MM.1S (cell line): Measurements from ENCODE around the gene DMWD.

Experiments
- EZH2 ChIP-seq: fragments of 300-600 bp; sonication (generic); optimal IDR thresholded peaks from 2 replicates; pipeline ENCODE3; 2017; ENCODE audit warnings: low read depth, mild to moderate bottlenecking, antibody characterized with exemption, low read length, mixed read lengths
- EZH2phosphoT487 ChIP-seq: fragments of 300-600 bp; sonication (generic); IDR thresholded peaks from 2 replicates; pipeline ENCODE4 v1.6.1; 2018; ENCODE audit warnings: antibody characterized with exemption, low read length
- TF ChIP-seq, protein P1 (sequence below): fragments of 300-600 bp; sonication (generic); IDR thresholded peaks from 2 replicates; pipeline ENCODE4 v1.5.1; 2016; ENCODE audit warnings: antibody characterized with exemption, low read length, mixed read lengths

DNA sequence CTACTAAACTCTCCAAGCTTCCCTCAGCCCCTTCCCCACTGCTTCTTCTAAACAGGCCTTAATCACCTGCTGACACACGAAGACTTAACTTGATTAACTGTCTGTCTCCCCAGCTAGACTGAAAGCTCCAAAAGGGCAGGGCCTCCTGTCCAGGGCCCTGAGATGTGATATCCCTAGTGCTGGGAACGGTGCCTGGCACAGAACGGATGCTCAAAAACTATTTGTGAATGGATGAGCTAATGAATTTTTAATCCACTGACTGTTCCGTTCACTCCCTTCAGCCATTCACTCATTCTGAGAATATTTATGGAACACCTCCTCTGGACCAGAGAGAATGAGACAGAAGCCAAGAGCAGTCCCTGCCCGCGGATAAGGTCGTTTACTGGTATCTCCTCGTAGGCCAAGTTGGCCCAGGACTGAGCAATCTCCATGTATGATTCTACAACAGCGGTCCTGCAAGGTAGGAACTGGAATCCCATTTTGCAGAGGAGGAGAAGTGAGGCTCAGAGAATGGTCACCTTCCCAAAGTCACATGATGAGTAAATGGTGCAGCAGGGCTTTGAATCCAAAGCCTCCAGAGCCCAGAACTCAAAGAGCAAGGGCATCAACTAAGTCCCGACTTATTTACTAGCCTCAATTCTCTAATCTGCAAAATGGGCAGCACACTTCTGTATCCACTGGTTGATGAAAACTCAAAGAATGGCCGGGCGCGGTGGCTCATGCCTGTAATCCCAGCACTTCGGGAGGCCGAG lies 3.4 kb downstream of the DMWD start:
- TF ChIP-seq, protein P1, sequence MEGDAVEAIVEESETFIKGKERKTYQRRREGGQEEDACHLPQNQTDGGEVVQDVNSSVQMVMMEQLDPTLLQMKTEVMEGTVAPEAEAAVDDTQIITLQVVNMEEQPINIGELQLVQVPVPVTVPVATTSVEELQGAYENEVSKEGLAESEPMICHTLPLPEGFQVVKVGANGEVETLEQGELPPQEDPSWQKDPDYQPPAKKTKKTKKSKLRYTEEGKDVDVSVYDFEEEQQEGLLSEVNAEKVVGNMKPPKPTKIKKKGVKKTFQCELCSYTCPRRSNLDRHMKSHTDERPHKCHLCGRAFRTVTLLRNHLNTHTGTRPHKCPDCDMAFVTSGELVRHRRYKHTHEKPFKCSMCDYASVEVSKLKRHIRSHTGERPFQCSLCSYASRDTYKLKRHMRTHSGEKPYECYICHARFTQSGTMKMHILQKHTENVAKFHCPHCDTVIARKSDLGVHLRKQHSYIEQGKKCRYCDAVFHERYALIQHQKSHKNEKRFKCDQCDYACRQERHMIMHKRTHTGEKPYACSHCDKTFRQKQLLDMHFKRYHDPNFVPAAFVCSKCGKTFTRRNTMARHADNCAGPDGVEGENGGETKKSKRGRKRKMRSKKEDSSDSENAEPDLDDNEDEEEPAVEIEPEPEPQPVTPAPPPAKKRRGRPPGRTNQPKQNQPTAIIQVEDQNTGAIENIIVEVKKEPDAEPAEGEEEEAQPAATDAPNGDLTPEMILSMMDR = no peak
- no peak for TF ChIP-seq EZH2
- TF ChIP-seq EZH2phosphoT487 = no peak
